HepG2 (cell line): ENCODE results near the gene SLC25A45. TPM values are rescaled to one million over a fixed set of nuclear protein-coding genes. Genes with fewer than 3 reads are reported as not detected.

ENCODE experiments used
- ATAC-seq: fragments of 200-7000 bp; cut with Tn5 transposase; 3 replicates; pipeline ENCODE4 v1.9.1; 2020; ENCODE audit warnings: mild to moderate bottlenecking, moderate library complexity
- BruUV-seq: library from RNA; stranded (reverse); fragments of 400-500 nt; replicated peaks from 2 replicates; lab custom pipeline; 2021; lab: Mats Ljungman, UMichigan
- CTCF ChIA-PET: fragments of 300-600 bp; formaldehyde crosslinking; extraction: SDS; loops from one replicate; lab custom pipeline; 2021; ENCODE audit warnings: low total read pairs, inconsistent platforms, low intra/inter-chr PET ratio; lab: Yijun Ruan, JAX
- POLR2A ChIA-PET: fragments of 350-600 bp; sonication (Branson Sonifier 250); formaldehyde crosslinking; loops from one replicate; lab custom pipeline; 2020; ENCODE audit warnings: antibody characterized with exemption, inconsistent platforms; lab: Yijun Ruan, JAX
- DNase-seq: peaks from one replicate; pipeline ENCODE4 v3.0.0-alpha.2; 2015; ENCODE audit warnings: low spot score
- FAIRE-seq: peaks from 3 replicates; lab custom pipeline; 2011; peaks lifted over from hg19 to GRCh38; lab: Jason Lieb, UNC
- H2AFZ ChIP-seq: one replicate; pipeline ENCODE4 v1.6.1; 2011; ENCODE audit warnings: low read length, inconsistent platforms
- H3K27ac ChIP-seq: fragments of 300-600 bp; 3 replicates; pipeline ENCODE4 v1.8.0; 2011; ENCODE audit warnings: mixed run types, mild to moderate bottlenecking, mixed read lengths, low read length, inconsistent platforms; ENCODE audit not compliant: insufficient read depth; ENCODE audit errors: extremely low read length
- H3K27me3 ChIP-seq, 2 experiments: fragments of 200-600 bp in 1 of 2; 2 replicates in 1 of 2; 3 replicates in 1 of 2; pipeline versions ENCODE4 v1.6.0 to v1.8.0; 2011; ENCODE audit warnings: low read length in 2 of 2, mild to moderate bottlenecking in 2 of 2, moderate library complexity in 2 of 2, inconsistent platforms in 1 of 2; ENCODE audit not compliant: insufficient read depth in 2 of 2, control insufficient read depth in 1 of 2
- H3K36me3 ChIP-seq, 2 experiments: fragments of 200-600 bp in 1 of 2; replicated peaks in 1 of 2; 2 replicates in 1 of 2; 3 replicates in 1 of 2; pipeline versions ENCODE4 v1.5.1 to v1.8.0; 2011; ENCODE audit warnings: low read length in 2 of 2, inconsistent platforms in 1 of 2; ENCODE audit not compliant: insufficient read depth in 2 of 2, control insufficient read depth in 1 of 2
- H3K4me1 ChIP-seq: 2 replicates; pipeline ENCODE4 v1.5.1; 2012; ENCODE audit warnings: low read length, inconsistent platforms; ENCODE audit not compliant: insufficient read depth
- H3K4me2 ChIP-seq: 2 replicates; pipeline ENCODE4 v1.6.0; 2011; ENCODE audit warnings: low read depth, low read length, inconsistent platforms
- H3K4me3 ChIP-seq, 3 experiments: fragments of 200-600 bp in 1 of 3; sonication (generic), shearing (Covaris generic) in 1 of 3; replicated peaks in 1 of 3; 2 replicates each; pipeline ENCODE4 v1.5.1; 2011 to 2016; ENCODE audit warnings: low read length in 3 of 3, inconsistent platforms in 2 of 3, low read depth in 2 of 3, mild to moderate bottlenecking in 2 of 3, control low read depth in 1 of 3, mixed read lengths in 1 of 3; ENCODE audit not compliant: insufficient read depth in 1 of 3
- H3K79me2 ChIP-seq: one replicate; pipeline ENCODE4 v1.6.1; 2011; ENCODE audit warnings: low read length, inconsistent platforms; ENCODE audit not compliant: insufficient read depth
- H3K9ac ChIP-seq: 2 replicates; pipeline ENCODE4 v1.6.0; 2011; ENCODE audit warnings: mild to moderate bottlenecking, low read depth, low read length, inconsistent platforms; ENCODE audit not compliant: insufficient read depth
- H3K9me3 ChIP-seq: 2 replicates; pipeline ENCODE4 v1.5.1; 2012; ENCODE audit warnings: mild to moderate bottlenecking, low read length
- H4K20me1 ChIP-seq: 2 replicates; pipeline ENCODE4 v1.6.0; 2011; ENCODE audit warnings: inconsistent platforms, mild to moderate bottlenecking, low read length, moderate library complexity; ENCODE audit not compliant: insufficient read depth
- HNRNPL ChIP-seq: fragments of 200-400 bp; formaldehyde crosslinking; IDR thresholded peaks from 2 replicates; pipeline ENCODE4 v1.6.1; 2017; ENCODE audit warnings: mild to moderate bottlenecking, low read depth, low read length
- RXRA ChIP-seq: sonication (generic); formaldehyde crosslinking; IDR thresholded peaks from 2 replicates; pipeline ENCODE4 v1.5.1; 2020; ENCODE audit warnings: missing genetic modification reagents
- SNAPC5 ChIP-seq: sonication (generic); formaldehyde crosslinking; IDR thresholded peaks from 2 replicates; pipeline ENCODE4 v1.8.1; 2023; ENCODE audit warnings: mild to moderate bottlenecking, missing genetic modification reagents, borderline replicate concordance
- ZNF121 ChIP-seq: sonication (generic); formaldehyde crosslinking; IDR thresholded peaks from 2 replicates; pipeline ENCODE4 v1.5.0; 2020; ENCODE audit warnings: mild to moderate bottlenecking, missing genetic modification reagents
- ZNF232 ChIP-seq: sonication (generic); formaldehyde crosslinking; IDR thresholded peaks from 2 replicates; pipeline ENCODE4 v1.4.0; 2020; ENCODE audit warnings: missing genetic modification reagents, borderline replicate concordance
- ZNF674 ChIP-seq: sonication (generic); formaldehyde crosslinking; IDR thresholded peaks from 2 replicates; pipeline ENCODE4 v1.5.0; 2020; ENCODE audit warnings: low read depth, mild to moderate bottlenecking, missing genetic modification reagents
- ZNF83 ChIP-seq: sonication (generic); formaldehyde crosslinking; IDR thresholded peaks from 2 replicates; pipeline ENCODE4 v1.4.0; 2020; ENCODE audit warnings: missing genetic modification reagents, mild to moderate bottlenecking, borderline replicate concordance
- WGBS: methylation state at CpG from one replicate; pipeline ENCODE4 v1.1.6; 2017; ENCODE audit warnings: low lambda C conversion rate; 5-methylcytosine and 5-hydroxymethylcytosine counted together
- in situ Hi-C: cut with HindIII; loops from 2 replicates; pipeline ENCODE4 v1.10.0; 2017; ENCODE audit warnings: low pct_unique_long_range_greater_than_20kb; ENCODE audit not compliant: extremely low pct_ligation_motif_present
- intact Hi-C: fragments of 100-400 bp; cut with micrococcal nuclease; formaldehyde crosslinking; loops from one replicate; pipeline ENCODE4 v1.10.0; 2022; ENCODE audit not compliant: unreplicated experiment
- polyA plus RNA-seq, 8 experiments: library from polyadenylated mRNA; depleted of rRNA in 3 of 8; stranded (reverse) in 7 of 8; unstranded in 1 of 8; fragments of >200 nt; fragmentation: Illumina TruSeq in 4 of 8; extraction: Trizol in 4 of 8; gene quantifications; 2 replicates each; pipeline versions ENCODE4 v1.2.1 to v1.2.3, GENCODE V29; 2011 to 2016; ENCODE audit warnings: low read depth in 4 of 8, missing spikeins in 1 of 8, mixed read lengths in 1 of 8; ENCODE audit not compliant: insufficient read depth in 1 of 8
- total RNA-seq, 5 experiments: library from RNA; depleted of rRNA; stranded (reverse); fragments of >200 nt; fragmentation: Illumina TruSeq; extraction: Trizol; gene quantifications; 2 replicates each; pipeline ENCODE4 v1.2.3, GENCODE V29; 2016; ENCODE audit warnings: low read depth in 1 of 5
- TF ChIP-seq, protein P1 (sequence below): sonication (generic); formaldehyde crosslinking; IDR thresholded peaks from 2 replicates; pipeline ENCODE4 v1.8.1; 2023; ENCODE audit warnings: mild to moderate bottlenecking, missing genetic modification reagents
- TF ChIP-seq, protein P2 (sequence below): sonication (generic); formaldehyde crosslinking; IDR thresholded peaks from 2 replicates; pipeline ENCODE4 v1.9.0; 2021; ENCODE audit warnings: mild to moderate bottlenecking, missing genetic modification reagents

Gene SLC25A45
- total and polyA plus RNA-seq, 2 of the 13 experiments (the other 11 are each of a cell fraction or from before 2014, with no cell fraction given) = 1.2 to 3.4 TPM

- intact Hi-C loops = no loop called here
- 94% methylated on average over 10 of the region's 17 CpGs for WGBS
Observed at GRCh38 chr11:65400307-65401072, 18.0 kb upstream of the SLC25A45 start.

GRCh38 chr11:65399845-65400244 is 17.4 kb upstream of the SLC25A45 start:
- no peak overlapping the region for H3K4me3 ChIP-seq
- CTCF ChIA-PET = no interaction called here
- no peaks in the 10 kb centered on the region for H3K9me3 ChIP-seq
- H3K79me2 ChIP-seq = no peaks in the 10 kb centered on the region
- no peak overlapping the region for H3K27ac ChIP-seq
- no CpG with 5 or more reads among the region's 10 CpGs for WGBS
- intact Hi-C loops = no loop called here
- H3K9ac ChIP-seq = no peak overlapping the region
- no peaks in the 10 kb centered on the region for H4K20me1 ChIP-seq
- in situ Hi-C loops = no loop called here
- BruUV-seq = no TSS peak
- no peak overlapping the region for H3K4me2 ChIP-seq
- ATAC-seq = no peak
- H3K36me3 ChIP-seq = peaks cover 12 to 19% of the 10 kb centered on the region in 2 experiments; a peak in 4 of 5 replicates
- H3K27me3 ChIP-seq = no peaks in the 10 kb centered on the region
- POLR2A ChIA-PET = interaction anchor here (1.2 to 7.6 kb wide), 4 partner anchors 14 to 24 kb away, joined by 5 to 98 read pairs (median 11); partner anchors contain the start of genes FRMD8 and NEAT1
- no peak overlapping the region for H2AFZ ChIP-seq
- H3K4me1 ChIP-seq = peaks cover 19% of the 10 kb centered on the region
- FAIRE-seq = no peak
- DNase-seq = no peak
- no peak for TF ChIP-seq SNAPC5 (CRISPR knock-in tag)
- no peak for TF ChIP-seq ZNF83
- TF ChIP-seq, protein P1, sequence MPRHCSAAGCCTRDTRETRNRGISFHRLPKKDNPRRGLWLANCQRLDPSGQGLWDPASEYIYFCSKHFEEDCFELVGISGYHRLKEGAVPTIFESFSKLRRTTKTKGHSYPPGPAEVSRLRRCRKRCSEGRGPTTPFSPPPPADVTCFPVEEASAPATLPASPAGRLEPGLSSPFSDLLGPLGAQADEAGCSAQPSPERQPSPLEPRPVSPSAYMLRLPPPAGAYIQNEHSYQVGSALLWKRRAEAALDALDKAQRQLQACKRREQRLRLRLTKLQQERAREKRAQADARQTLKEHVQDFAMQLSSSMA (CRISPR knock-in tag) = no peak
- TF ChIP-seq, protein P2, sequence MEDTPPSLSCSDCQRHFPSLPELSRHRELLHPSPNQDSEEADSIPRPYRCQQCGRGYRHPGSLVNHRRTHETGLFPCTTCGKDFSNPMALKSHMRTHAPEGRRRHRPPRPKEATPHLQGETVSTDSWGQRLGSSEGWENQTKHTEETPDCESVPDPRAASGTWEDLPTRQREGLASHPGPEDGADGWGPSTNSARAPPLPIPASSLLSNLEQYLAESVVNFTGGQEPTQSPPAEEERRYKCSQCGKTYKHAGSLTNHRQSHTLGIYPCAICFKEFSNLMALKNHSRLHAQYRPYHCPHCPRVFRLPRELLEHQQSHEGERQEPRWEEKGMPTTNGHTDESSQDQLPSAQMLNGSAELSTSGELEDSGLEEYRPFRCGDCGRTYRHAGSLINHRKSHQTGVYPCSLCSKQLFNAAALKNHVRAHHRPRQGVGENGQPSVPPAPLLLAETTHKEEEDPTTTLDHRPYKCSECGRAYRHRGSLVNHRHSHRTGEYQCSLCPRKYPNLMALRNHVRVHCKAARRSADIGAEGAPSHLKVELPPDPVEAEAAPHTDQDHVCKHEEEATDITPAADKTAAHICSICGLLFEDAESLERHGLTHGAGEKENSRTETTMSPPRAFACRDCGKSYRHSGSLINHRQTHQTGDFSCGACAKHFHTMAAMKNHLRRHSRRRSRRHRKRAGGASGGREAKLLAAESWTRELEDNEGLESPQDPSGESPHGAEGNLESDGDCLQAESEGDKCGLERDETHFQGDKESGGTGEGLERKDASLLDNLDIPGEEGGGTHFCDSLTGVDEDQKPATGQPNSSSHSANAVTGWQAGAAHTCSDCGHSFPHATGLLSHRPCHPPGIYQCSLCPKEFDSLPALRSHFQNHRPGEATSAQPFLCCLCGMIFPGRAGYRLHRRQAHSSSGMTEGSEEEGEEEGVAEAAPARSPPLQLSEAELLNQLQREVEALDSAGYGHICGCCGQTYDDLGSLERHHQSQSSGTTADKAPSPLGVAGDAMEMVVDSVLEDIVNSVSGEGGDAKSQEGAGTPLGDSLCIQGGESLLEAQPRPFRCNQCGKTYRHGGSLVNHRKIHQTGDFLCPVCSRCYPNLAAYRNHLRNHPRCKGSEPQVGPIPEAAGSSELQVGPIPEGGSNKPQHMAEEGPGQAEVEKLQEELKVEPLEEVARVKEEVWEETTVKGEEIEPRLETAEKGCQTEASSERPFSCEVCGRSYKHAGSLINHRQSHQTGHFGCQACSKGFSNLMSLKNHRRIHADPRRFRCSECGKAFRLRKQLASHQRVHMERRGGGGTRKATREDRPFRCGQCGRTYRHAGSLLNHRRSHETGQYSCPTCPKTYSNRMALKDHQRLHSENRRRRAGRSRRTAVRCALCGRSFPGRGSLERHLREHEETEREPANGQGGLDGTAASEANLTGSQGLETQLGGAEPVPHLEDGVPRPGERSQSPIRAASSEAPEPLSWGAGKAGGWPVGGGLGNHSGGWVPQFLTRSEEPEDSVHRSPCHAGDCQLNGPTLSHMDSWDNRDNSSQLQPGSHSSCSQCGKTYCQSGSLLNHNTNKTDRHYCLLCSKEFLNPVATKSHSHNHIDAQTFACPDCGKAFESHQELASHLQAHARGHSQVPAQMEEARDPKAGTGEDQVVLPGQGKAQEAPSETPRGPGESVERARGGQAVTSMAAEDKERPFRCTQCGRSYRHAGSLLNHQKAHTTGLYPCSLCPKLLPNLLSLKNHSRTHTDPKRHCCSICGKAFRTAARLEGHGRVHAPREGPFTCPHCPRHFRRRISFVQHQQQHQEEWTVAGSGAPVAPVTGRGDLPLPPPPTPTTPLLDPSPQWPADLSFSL (CRISPR knock-in tag) = no peak
- TF ChIP-seq ZNF232 (CRISPR knock-in tag) = no peak
- TF ChIP-seq ZNF674 (CRISPR knock-in tag) = no peak

More at GRCh38 chr11:65400307-65401072, 18.0 kb upstream of the SLC25A45 start:
- ChIA-PET CTCF (no interaction called here), POLR2A (interaction anchor here (0.7 to 7.6 kb wide), 9 partner anchors 14 to 97 kb away, joined by 3 to 98 read pairs (median 7); partner anchors contain the start of genes FRMD8, NEAT1 and SLC25A45)
- H3K4me2 ChIP-seq = no peak overlapping the region
- H3K27me3 ChIP-seq = no peaks in the 10 kb centered on the region
- H4K20me1 ChIP-seq = no peaks in the 10 kb centered on the region
- H2AFZ ChIP-seq = no peak overlapping the region
- H3K9me3 ChIP-seq = no peaks in the 10 kb centered on the region
- DNase-seq (no peak), ATAC-seq (no peak), FAIRE-seq (no peak)
- H3K9ac ChIP-seq = no peak overlapping the region
- H3K27ac ChIP-seq = no peak overlapping the region
- H3K4me1 ChIP-seq = peaks cover 19% of the 10 kb centered on the region
- no TSS peak for BruUV-seq
- H3K36me3 ChIP-seq = peaks cover 14 to 23% of the 10 kb centered on the region in 2 experiments; a peak in 4 of 5 replicates
- no peaks in the 10 kb centered on the region for H3K79me2 ChIP-seq
- H3K4me3 ChIP-seq = no peak overlapping the region
- TF ChIP-seq RXRA (CRISPR knock-in tag) (0 out of 2 replicates have a peak, but pooled peaks have one; percentile 11), ZNF121 (no peak), HNRNPL (0 out of 2 replicates have a peak, but pooled peaks have one; percentile 24)
- in situ Hi-C loops = no loop called here
